ENCODE data around the gene HMOX1.

Gene HMOX1

GRCh38 chr22:35409783-35410662 is 29.1 kb downstream of the HMOX1 start:
- no peak for DNase-seq

GRCh38 chr22:35410663-35411034 is 29.8 kb downstream of the HMOX1 start:
- DNase-seq: no peak

GRCh38 chr22:35411102-35411501 is 30.2 kb downstream of the HMOX1 start:
- no peak for DNase-seq

- no peak for DNase-seq
These were observed 32.7 kb downstream of the HMOX1 start for GRCh38 chr22:35413624-35414023.

GRCh38 chr22:35417606-35418005 is 36.7 kb downstream of the HMOX1 start:
- DNase-seq: no peak

GRCh38 chr22:35418088-35418487 is 37.2 kb downstream of the HMOX1 start:
- no peak for DNase-seq

GRCh38 chr22:35418731-35419130 is 37.8 kb downstream of the HMOX1 start:
- DNase-seq: no peak

GRCh38 chr22:35419756-35420155 is 38.9 kb downstream of the HMOX1 start:
- no peak for DNase-seq

GRCh38 chr22:35421121-35421520 is 40.2 kb downstream of the HMOX1 start:
- DNase-seq: no peak

- DNase-seq: no peak
These were observed 41.2 kb downstream of the HMOX1 start for GRCh38 chr22:35422145-35422544.

- DNase-seq: no peak
These were observed 42.0 kb downstream of the HMOX1 start for GRCh38 chr22:35422936-35423335.

- DNase-seq: no peak
These were observed 43.2 kb downstream of the HMOX1 start for GRCh38 chr22:35424081-35424480.

GRCh38 chr22:35424761-35425160 is 43.9 kb downstream of the HMOX1 start:
- DNase-seq: no peak

- no peak for DNase-seq
These were observed 44.6 kb downstream of the HMOX1 start for GRCh38 chr22:35425546-35425945.

GRCh38 chr22:35425971-35426800 is 45.3 kb downstream of the HMOX1 start:
- peak; percentile 66 for DNase-seq

- no peak for DNase-seq
These were observed 45.9 kb downstream of the HMOX1 start for GRCh38 chr22:35426801-35427140.

- no peak for DNase-seq
These were observed 50.0 kb downstream of the HMOX1 start for GRCh38 chr22:35430897-35431322.

GRCh38 chr22:35431483-35432227 is 50.8 kb downstream of the HMOX1 start:
- no peak for DNase-seq

- DNase-seq: no peak
These were observed 51.5 kb downstream of the HMOX1 start for GRCh38 chr22:35432228-35432905.

- no peak for DNase-seq
These were observed 53.3 kb downstream of the HMOX1 start for GRCh38 chr22:35434061-35434710.

GRCh38 chr22:35435201-35435740 is 54.4 kb downstream of the HMOX1 start:
- DNase-seq: no peak

- no peak for DNase-seq
These were observed 55.5 kb downstream of the HMOX1 start for GRCh38 chr22:35436421-35436820.
